HepG2 (cell line): ENCODE data around the gene OFD1. TPM values are rescaled to one million over a fixed set of nuclear protein-coding genes. Genes with fewer than 3 reads are reported as not detected.
A peak's percentile ranks its signal among the peaks of the same experiment; 100 is the strongest.

Experiments
- ARNT ChIP-seq: fragments of 450-650 bp; IDR thresholded peaks from 2 replicates; pipeline ENCODE4 v1.6.1; 2017
- CBFB ChIP-seq: sonication (generic); formaldehyde crosslinking; IDR thresholded peaks from 2 replicates; pipeline ENCODE4 v1.4.0; 2020; ENCODE audit warnings: missing genetic modification reagents
- CERS6 ChIP-seq: sonication (generic); formaldehyde crosslinking; IDR thresholded peaks from 2 replicates; pipeline ENCODE4 v1.5.0; 2020; ENCODE audit warnings: missing genetic modification reagents
- CTCF ChIP-seq: sonication (generic); formaldehyde crosslinking; IDR thresholded peaks from 2 replicates; pipeline ENCODE4 v1.5.0; 2020; ENCODE audit warnings: mild to moderate bottlenecking, missing genetic modification reagents, moderate library complexity
- FOXA3 ChIP-seq: IDR thresholded peaks from 2 replicates; pipeline ENCODE4 v1.6.1; 2016; ENCODE audit warnings: missing genetic modification reagents, missing compliant biosample characterization
- GLMP ChIP-seq: sonication (generic); formaldehyde crosslinking; IDR thresholded peaks from 2 replicates; pipeline ENCODE4 v1.9.0; 2021; ENCODE audit warnings: missing genetic modification reagents, mild to moderate bottlenecking, borderline replicate concordance
- JUN ChIP-seq: sonication (generic); formaldehyde crosslinking; IDR thresholded peaks from 2 replicates; pipeline ENCODE4 v1.4.0; 2020; ENCODE audit warnings: mild to moderate bottlenecking, missing genetic modification reagents
- PREB ChIP-seq: sonication (generic); formaldehyde crosslinking; IDR thresholded peaks from 2 replicates; pipeline ENCODE4 v1.4.0; 2020; ENCODE audit warnings: missing genetic modification reagents
- RBM22 ChIP-seq: fragments of 200-400 bp; formaldehyde crosslinking; optimal IDR thresholded peaks from 2 replicates; pipeline ENCODE3; 2017; ENCODE audit warnings: mild to moderate bottlenecking, low read length, moderate library complexity
- SRSF9 ChIP-seq: fragments of 200-400 bp; formaldehyde crosslinking; IDR thresholded peaks from 2 replicates; pipeline ENCODE4 v1.6.1; 2018; ENCODE audit warnings: borderline replicate concordance, mild to moderate bottlenecking, low read depth, low read length; ENCODE audit not compliant: insufficient read depth, poor library complexity, severe bottlenecking
- ZBTB37 ChIP-seq: sonication (generic); formaldehyde crosslinking; IDR thresholded peaks from 2 replicates; pipeline ENCODE4 v1.4.0; 2020; ENCODE audit warnings: mild to moderate bottlenecking, missing genetic modification reagents
- ZNF34 ChIP-seq: sonication (generic); formaldehyde crosslinking; IDR thresholded peaks from 2 replicates; pipeline ENCODE4 v1.4.0; 2020; ENCODE audit warnings: mild to moderate bottlenecking, missing genetic modification reagents, borderline replicate concordance
- ZNF446 ChIP-seq: sonication (generic); formaldehyde crosslinking; IDR thresholded peaks from 2 replicates; pipeline ENCODE4 v1.5.0; 2020; ENCODE audit warnings: mild to moderate bottlenecking, missing genetic modification reagents
- ZNF503 ChIP-seq: sonication (generic); formaldehyde crosslinking; IDR thresholded peaks from 2 replicates; pipeline ENCODE4 v1.4.0; 2020; ENCODE audit warnings: missing genetic modification reagents
- ZNF574 ChIP-seq: sonication (generic); formaldehyde crosslinking; IDR thresholded peaks from 2 replicates; pipeline ENCODE4 v1.4.0; 2020; ENCODE audit warnings: missing genetic modification reagents
- ZNF768 ChIP-seq: sonication (generic); formaldehyde crosslinking; IDR thresholded peaks from 2 replicates; pipeline ENCODE4 v1.4.0; 2020; ENCODE audit warnings: missing genetic modification reagents
- ZSCAN12 ChIP-seq: sonication (generic); formaldehyde crosslinking; IDR thresholded peaks from 2 replicates; pipeline ENCODE4 v1.9.0; 2021; ENCODE audit warnings: mild to moderate bottlenecking, missing genetic modification reagents
- polyA plus RNA-seq, 8 experiments: library from polyadenylated mRNA; depleted of rRNA in 3 of 8; stranded (reverse) in 7 of 8; unstranded in 1 of 8; fragments of >200 nt; fragmentation: Illumina TruSeq in 4 of 8; extraction: Trizol in 4 of 8; gene quantifications; 2 replicates each; pipeline versions ENCODE4 v1.2.1 to v1.2.3, GENCODE V29; 2011 to 2016; ENCODE audit warnings: low read depth in 4 of 8, missing spikeins in 1 of 8, mixed read lengths in 1 of 8; ENCODE audit not compliant: insufficient read depth in 1 of 8
- total RNA-seq, 5 experiments: library from RNA; depleted of rRNA; stranded (reverse); fragments of >200 nt; fragmentation: Illumina TruSeq; extraction: Trizol; gene quantifications; 2 replicates each; pipeline ENCODE4 v1.2.3, GENCODE V29; 2016; ENCODE audit warnings: low read depth in 1 of 5

The OFD1 gene
- total and polyA plus RNA-seq, 2 of the 13 experiments (the other 11 are each of a cell fraction or from before 2014, with no cell fraction given): 14.9 to 16.4 TPM

- TF ChIP-seq ZNF503 (CRISPR knock-in tag) (no peak), PREB (CRISPR knock-in tag) (no peak), ZSCAN12 (no peak), ZNF446 (no peak), CERS6 (no peak), ZNF574 (CRISPR knock-in tag) (peak; percentile 69; the same call in 1 of the 2 replicates), ZNF768 (no peak; the same call in 1 of the 2 replicates), CTCF (0 out of 2 replicates have a peak, but pooled peaks have one; percentile 17), GLMP (CRISPR knock-in tag) (no peak), RBM22 (no peak), SRSF9 (no peak), ZBTB37 (CRISPR knock-in tag) (no peak), CBFB (no peak), ZNF34 (no peak), ARNT (no peak), FOXA3 (CRISPR knock-in tag) (no peak), JUN (no peak)
These were observed at the start of gene OFD1, which contains the start of gene TRAPPC2 (continued) for GRCh38 chrX:13734278-13735172.
